ENCODE data around the gene PLAAT3.
"Not testable (repeated sequence)": the region's sequence is repeated elsewhere in the genome, so short reads cannot be mapped to it uniquely, and the experiment has no call there.

PLAAT3 gene

DNA sequence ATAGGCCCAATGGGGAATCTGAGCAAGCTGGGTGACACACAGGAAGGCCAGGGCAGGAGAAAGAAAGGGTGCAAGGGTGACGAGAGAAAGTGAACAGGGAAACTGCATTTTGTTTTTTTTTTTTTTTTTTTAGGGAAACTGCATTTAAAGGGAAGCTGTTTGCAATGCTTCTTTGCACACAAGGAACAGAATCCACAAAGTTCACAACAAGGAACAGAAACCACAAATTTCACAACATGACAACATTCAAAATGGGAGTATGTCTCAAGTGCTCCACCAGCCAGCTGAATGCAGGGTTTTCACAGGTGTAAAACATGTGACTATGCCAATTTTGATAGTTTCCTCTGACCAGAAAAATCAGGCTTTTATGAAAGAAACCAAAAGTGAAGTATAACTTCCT lies 6.8 kb upstream of the PLAAT3 start:
- H3K27me3 ChIP-seq (ENCODE audit: control insufficient read depth, insufficient read depth, low read length), result no peaks in the 10 kb centered on the region
- H3K4me1 ChIP-seq (ENCODE audit: control insufficient read depth, insufficient read depth, low read length), result peaks cover 6% of the 10 kb centered on the region
- no peaks in the 10 kb centered on the region for H3K36me3 ChIP-seq (ENCODE audit: control insufficient read depth, insufficient read depth, low read length)
- H3K9ac ChIP-seq (ENCODE audit: low read depth, low read length), result no peak overlapping the region
- no peak overlapping the region for H3K4me3 ChIP-seq (ENCODE audit: low read depth, low read length)
- H3K9me3 ChIP-seq (ENCODE audit: control insufficient read depth, insufficient read depth, low read length), result no peaks in the 10 kb centered on the region

DNA sequence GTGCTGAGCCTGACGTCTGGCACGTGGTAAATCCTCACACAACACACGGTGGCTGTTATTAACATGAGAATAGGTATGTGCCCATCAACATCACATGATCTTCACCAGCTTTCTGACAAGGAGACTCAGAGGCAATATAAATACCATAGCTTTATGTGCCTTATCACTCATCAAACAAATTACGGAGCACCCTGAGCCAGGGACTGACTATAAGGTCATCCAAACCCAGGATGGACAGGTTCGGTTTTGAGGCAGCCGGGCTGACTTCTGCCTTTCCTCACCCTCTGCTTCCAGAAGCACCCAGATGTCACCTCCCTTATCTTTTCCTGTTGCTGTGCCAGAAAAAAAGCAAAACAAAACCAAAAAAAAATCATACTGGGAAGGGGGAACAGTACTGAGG lies 5.7 kb upstream of the PLAAT3 start:
- Histone ChIP-seq H3K27me3 (ENCODE audit: control insufficient read depth, insufficient read depth, low read length) (no peaks in the 10 kb centered on the region), H3K9ac (ENCODE audit: low read depth, low read length) (no peak overlapping the region), H3K4me1 (ENCODE audit: control insufficient read depth, insufficient read depth, low read length) (peaks cover 6% of the 10 kb centered on the region)

DNA sequence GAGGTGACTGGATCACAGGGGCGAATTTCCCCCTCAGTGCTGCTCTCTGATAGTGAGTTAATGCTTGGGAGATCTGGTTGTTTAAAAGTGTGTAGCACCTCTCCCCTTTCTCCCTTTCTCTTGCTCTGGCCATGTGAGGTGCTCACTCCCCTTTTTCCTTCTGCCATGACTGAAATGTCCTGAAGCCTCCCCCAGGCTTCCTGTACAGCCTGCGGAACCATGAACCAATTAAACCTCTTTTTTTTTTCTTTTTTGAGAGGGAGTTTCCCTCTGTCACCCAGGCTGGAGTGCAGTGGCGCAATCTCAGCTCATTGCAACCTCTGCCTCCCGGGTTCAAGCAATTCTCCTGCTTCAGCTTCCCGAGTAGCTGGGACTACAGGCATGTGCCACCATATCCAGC lies 3.5 kb upstream of the PLAAT3 start:
- not testable (repeated sequence) for H3K27me3 ChIP-seq (ENCODE audit: control insufficient read depth, insufficient read depth, low read length); H3K9ac ChIP-seq (ENCODE audit: low read depth, low read length); H3K4me1 ChIP-seq (ENCODE audit: control insufficient read depth, insufficient read depth, low read length); H3K36me3 ChIP-seq (ENCODE audit: control insufficient read depth, insufficient read depth, low read length); H3K4me3 ChIP-seq (ENCODE audit: low read depth, low read length); H3K9me3 ChIP-seq (ENCODE audit: control insufficient read depth, insufficient read depth, low read length)

More for the DNA sequence above, 5.7 kb upstream of the PLAAT3 start:
- no peak overlapping the region for H3K4me3 ChIP-seq (ENCODE audit: low read depth, low read length)
- H3K36me3 ChIP-seq (ENCODE audit: control insufficient read depth, insufficient read depth, low read length), result no peaks in the 10 kb centered on the region
- H3K9me3 ChIP-seq (ENCODE audit: control insufficient read depth, insufficient read depth, low read length), result no peaks in the 10 kb centered on the region

DNA sequence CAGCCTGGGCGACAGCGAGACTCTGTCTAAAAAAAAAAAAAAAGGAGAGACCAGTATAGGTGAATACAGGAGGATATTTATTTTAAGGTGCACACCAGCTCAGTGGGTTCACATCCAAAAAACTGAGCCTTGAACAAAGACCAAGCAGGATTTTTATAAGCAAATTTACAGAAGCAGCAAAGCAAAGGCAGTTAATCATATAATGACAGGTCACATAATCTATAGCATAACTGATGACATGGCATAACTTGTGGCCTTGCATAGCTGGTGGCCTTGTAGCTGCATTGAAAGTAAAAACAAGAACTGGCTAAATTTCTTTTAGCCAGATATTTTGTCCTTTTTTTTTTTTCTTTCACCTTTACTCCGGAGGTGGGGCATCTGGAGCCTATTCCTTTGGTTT lies 2.7 kb upstream of the PLAAT3 start:
- Histone ChIP-seq H3K9ac (ENCODE audit: low read depth, low read length) (no peak overlapping the region), H3K9me3 (ENCODE audit: control insufficient read depth, insufficient read depth, low read length) (no peaks in the 10 kb centered on the region)

DNA sequence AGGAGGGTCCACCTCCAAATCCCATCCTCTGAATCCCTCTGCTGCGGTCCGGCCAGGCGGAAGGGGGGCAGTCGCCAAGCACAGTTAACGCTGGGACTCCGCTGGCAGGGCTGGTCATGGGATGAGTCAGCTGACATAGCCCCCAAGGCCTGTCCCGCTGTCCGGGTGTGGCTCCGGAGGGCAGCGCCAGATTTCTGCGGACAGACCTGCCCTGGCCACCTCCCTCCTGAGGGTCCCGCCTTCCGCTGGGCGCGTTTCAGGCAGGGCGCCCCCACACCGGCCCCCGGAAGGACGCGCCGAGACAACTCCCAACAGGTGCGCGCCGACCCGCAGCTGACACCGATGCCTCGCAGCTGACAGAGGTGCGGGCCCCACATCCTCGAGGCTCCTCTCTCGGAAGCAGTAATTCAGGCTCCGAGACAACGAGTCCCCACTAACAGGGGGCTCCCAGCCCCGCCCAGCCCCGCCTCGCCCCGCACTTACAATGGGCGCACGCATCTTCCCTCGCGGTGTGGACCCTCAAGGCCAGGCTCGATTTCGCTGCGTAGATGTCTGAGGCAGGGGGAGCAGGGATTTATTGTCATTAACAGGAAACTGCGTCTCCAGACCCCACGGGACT lies 607 bp downstream of the PLAAT3 start:
- Histone ChIP-seq H3K4me1 (ENCODE audit: control insufficient read depth, insufficient read depth, low read length) (peaks cover 28% of the 10 kb centered on the region), H3K36me3 (ENCODE audit: control insufficient read depth, insufficient read depth, low read length) (no peaks in the 10 kb centered on the region), H3K9me3 (ENCODE audit: control insufficient read depth, insufficient read depth, low read length) (no peaks in the 10 kb centered on the region), H3K9ac (ENCODE audit: low read depth, low read length) (peak overlapping the region; percentile 65), H3K4me3 (ENCODE audit: low read depth, low read length) (peak overlapping the region; percentile 78), H3K27me3 (ENCODE audit: control insufficient read depth, insufficient read depth, low read length) (no peaks in the 10 kb centered on the region)

More for the DNA sequence above, 2.7 kb upstream of the PLAAT3 start:
- Histone ChIP-seq H3K36me3 (ENCODE audit: control insufficient read depth, insufficient read depth, low read length) (no peaks in the 10 kb centered on the region), H3K27me3 (ENCODE audit: control insufficient read depth, insufficient read depth, low read length) (no peaks in the 10 kb centered on the region), H3K4me1 (ENCODE audit: control insufficient read depth, insufficient read depth, low read length) (peaks cover 2% of the 10 kb centered on the region), H3K4me3 (ENCODE audit: low read depth, low read length) (no peak overlapping the region)

DNA sequence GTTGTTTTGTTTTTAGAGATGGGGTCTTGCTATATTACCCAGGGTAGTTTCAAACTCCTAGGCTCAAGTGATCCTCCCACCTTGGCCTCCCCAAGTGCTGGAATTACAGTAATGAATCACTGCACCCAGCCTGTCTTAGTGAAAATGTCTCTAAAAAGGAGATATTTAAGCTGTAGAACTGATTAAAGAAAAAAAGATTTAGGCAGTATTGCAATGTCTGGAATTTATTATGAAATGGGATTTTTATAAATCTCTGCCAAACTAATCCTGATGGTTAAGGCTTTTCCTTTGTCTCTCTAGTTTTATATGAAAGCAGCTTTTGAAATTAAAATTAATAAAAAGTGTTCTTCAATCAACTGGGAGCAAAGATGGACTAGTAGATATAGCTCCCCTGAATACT lies 2.1 kb downstream of the PLAAT3 start:
- no peak overlapping the region for H3K9ac ChIP-seq (ENCODE audit: low read depth, low read length)
- peak overlapping the region; percentile 53 for H3K4me3 ChIP-seq (ENCODE audit: low read depth, low read length)
- H3K27me3 ChIP-seq (ENCODE audit: control insufficient read depth, insufficient read depth, low read length), result no peaks in the 10 kb centered on the region
- peaks cover 31% of the 10 kb centered on the region for H3K4me1 ChIP-seq (ENCODE audit: control insufficient read depth, insufficient read depth, low read length)
- H3K9me3 ChIP-seq (ENCODE audit: control insufficient read depth, insufficient read depth, low read length), result no peaks in the 10 kb centered on the region
- no peaks in the 10 kb centered on the region for H3K36me3 ChIP-seq (ENCODE audit: control insufficient read depth, insufficient read depth, low read length)

DNA sequence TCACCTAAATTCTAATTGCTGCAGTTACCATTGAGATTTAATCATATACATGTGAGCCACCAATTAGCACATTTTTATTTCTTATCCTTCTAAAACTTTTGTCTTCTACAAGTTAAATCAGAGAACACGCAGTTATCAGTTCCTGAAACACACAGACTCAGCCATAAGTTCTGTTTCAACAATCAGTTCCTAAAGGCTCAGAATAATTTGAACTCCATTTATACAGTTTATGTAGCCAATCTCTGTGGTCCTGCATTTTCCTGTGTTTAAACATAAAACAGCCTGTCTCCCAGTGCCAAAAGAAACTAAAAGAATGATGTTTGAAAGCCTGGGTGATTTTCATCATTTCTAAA lies 2.9 kb downstream of the PLAAT3 start:
- Histone ChIP-seq H3K4me3 (ENCODE audit: low read depth, low read length) (peak overlapping the region; percentile 14), H3K27me3 (ENCODE audit: control insufficient read depth, insufficient read depth, low read length) (no peaks in the 10 kb centered on the region), H3K36me3 (ENCODE audit: control insufficient read depth, insufficient read depth, low read length) (peaks cover 5% of the 10 kb centered on the region)

DNA sequence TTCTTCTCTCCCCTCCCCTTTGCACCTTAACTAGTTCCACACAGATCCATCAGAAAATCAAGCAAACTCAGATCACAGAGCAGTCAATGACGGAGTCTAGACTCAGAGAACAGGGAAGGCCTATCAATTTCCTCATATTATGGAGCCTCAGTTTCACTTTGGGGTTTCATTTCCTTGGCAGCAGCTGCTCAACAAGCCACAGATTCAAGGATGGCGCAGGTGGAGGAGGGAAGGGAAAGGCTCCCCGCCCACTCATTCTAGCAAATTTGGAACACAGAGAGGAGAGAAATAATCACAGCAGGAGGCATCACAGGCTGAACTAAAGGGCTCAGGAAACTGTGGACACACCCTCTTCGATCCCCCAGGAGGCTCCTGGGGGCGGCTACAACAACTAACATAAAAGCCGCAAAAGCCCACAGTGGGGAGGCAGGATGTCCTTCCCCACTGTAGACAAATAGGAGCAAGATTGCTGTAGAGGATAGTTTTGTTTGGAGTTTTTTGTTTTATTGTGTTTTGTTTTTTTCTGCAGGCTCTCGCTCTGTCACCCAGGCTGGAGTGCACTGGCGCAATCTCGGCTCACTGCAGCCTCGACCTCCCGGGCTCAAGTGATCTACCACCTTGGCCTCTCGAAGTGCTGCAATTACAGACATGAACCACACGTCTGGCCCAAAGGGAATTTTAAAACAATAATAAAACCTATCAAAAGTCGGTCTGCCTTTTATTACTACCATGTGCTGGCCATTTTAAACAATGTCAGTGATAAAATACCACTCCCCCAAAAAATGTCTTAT lies 3.4 kb downstream of the PLAAT3 start:
- H3K4me1 ChIP-seq (ENCODE audit: control insufficient read depth, insufficient read depth, low read length), result peaks cover 35% of the 10 kb centered on the region
- H3K9ac ChIP-seq (ENCODE audit: low read depth, low read length), result no peak overlapping the region
- H3K36me3 ChIP-seq (ENCODE audit: control insufficient read depth, insufficient read depth, low read length), result peaks cover 5% of the 10 kb centered on the region
- no peaks in the 10 kb centered on the region for H3K9me3 ChIP-seq (ENCODE audit: control insufficient read depth, insufficient read depth, low read length)
- no peaks in the 10 kb centered on the region for H3K27me3 ChIP-seq (ENCODE audit: control insufficient read depth, insufficient read depth, low read length)
- H3K4me3 ChIP-seq (ENCODE audit: low read depth, low read length), result peak overlapping the region; percentile 22

More for the DNA sequence above, 2.9 kb downstream of the PLAAT3 start:
- Histone ChIP-seq H3K4me1 (ENCODE audit: control insufficient read depth, insufficient read depth, low read length) (peaks cover 35% of the 10 kb centered on the region), H3K9me3 (ENCODE audit: control insufficient read depth, insufficient read depth, low read length) (no peaks in the 10 kb centered on the region), H3K9ac (ENCODE audit: low read depth, low read length) (no peak overlapping the region)

DNA sequence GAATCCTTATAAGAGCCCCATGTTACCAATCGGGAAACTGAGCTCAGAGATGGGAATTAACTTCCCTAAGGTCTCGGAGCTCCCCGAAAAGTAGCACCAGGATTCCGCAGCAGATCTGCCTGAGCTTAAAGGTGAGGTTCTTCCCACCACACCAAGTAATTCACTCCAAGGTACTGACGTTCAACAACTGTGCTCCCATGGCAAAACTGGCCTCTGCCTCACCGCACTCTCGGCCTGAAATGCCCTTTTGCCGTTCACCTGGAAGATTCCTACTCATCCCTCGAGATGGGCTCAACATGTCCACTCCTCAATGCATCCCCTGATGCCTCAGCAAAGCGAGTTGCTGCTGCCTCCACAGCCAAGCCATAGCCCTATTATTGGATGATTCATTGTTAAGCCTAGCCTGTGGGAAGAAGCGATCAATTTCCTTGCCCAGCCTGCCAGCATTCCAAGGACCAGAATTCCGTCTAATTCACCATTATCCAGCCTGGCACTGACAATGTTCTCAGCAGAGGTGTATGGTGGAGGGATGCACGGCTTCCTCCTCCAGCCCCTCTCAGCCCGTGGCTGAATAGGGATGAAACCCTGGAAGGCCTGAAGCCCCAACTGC lies 4.2 kb downstream of the PLAAT3 start:
- Histone ChIP-seq H3K4me1 (ENCODE audit: control insufficient read depth, insufficient read depth, low read length) (peaks cover 35% of the 10 kb centered on the region), H3K27me3 (ENCODE audit: control insufficient read depth, insufficient read depth, low read length) (no peaks in the 10 kb centered on the region), H3K36me3 (ENCODE audit: control insufficient read depth, insufficient read depth, low read length) (peaks cover 5% of the 10 kb centered on the region), H3K9ac (ENCODE audit: low read depth, low read length) (no peak overlapping the region), H3K9me3 (ENCODE audit: control insufficient read depth, insufficient read depth, low read length) (no peaks in the 10 kb centered on the region), H3K4me3 (ENCODE audit: low read depth, low read length) (peak overlapping the region; percentile 22)

DNA sequence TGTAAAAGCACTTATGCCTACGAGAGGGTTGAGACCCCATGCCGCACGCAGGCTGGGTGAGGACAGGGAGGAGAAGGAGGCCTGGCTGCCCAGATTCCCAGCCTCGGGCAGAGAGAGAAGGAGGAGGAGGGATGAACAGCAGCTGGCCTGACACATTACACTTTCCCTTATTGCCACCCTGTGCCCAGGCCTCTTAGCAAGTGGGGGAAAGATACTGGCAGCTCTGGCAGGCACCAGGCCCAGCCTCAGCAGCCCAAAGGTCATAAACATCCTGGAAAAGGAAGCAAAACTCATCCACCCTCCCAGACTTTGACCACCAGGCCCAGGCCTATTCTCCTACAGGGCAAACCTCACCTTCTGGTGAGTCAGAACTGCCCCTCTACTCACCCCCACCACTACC lies 4.7 kb downstream of the PLAAT3 start:
- peak overlapping the region; percentile 37 for H3K9ac ChIP-seq (ENCODE audit: low read depth, low read length)
- H3K4me1 ChIP-seq (ENCODE audit: control insufficient read depth, insufficient read depth, low read length), result peaks cover 35% of the 10 kb centered on the region
- no peaks in the 10 kb centered on the region for H3K9me3 ChIP-seq (ENCODE audit: control insufficient read depth, insufficient read depth, low read length)
- no peaks in the 10 kb centered on the region for H3K27me3 ChIP-seq (ENCODE audit: control insufficient read depth, insufficient read depth, low read length)
- no peak overlapping the region for H3K4me3 ChIP-seq (ENCODE audit: low read depth, low read length)
- H3K36me3 ChIP-seq (ENCODE audit: control insufficient read depth, insufficient read depth, low read length), result peaks cover 5% of the 10 kb centered on the region

DNA sequence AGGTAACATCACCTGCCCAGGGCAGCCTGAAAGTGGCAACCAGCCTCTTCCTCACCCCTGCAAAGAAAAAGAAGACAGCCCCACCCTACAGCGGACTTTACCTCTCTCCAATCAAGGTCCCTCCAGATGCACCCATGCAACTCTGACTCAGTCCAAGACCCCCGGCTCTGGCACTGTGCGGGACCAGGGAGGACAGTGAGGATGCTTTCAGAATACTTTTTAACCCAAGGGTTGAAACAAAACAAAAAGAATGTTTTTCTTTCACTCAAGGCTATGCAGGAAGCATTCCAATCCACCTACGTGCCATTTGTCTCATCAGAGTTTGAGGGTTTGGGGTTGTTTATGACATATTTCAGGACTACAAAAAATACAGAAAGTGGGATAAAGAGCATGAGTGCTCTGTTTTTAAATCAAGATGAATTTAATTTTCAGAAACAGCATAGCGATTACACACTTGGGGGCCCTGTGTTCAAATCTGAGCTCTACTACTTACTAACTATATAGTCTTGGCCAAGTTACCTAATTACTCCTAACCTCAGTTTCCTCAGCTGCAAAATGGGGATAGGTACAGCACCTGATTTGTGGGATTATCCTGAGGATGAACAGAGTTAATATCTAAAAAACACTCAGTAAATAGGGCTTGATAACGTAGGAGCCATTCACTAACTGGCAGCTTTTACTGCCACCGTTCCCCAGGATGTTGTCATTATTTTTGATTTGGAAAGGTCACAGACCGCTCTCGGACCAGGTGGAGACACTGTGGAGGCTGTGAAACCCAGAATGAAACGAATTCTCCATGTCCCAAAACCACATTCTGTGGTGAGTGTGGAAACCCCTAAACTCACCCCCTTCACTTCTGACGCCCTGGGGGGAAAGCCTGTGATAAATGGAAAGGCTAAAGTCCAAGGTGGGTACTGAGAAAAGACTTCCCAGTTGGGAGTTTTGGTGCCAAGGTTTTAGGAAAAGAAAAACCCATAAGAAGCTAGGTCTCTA lies 5.6 kb downstream of the PLAAT3 start:
- H3K4me3 ChIP-seq (ENCODE audit: low read depth, low read length), result no peak overlapping the region
- H3K4me1 ChIP-seq (ENCODE audit: control insufficient read depth, insufficient read depth, low read length), result peaks cover 35% of the 10 kb centered on the region
- H3K36me3 ChIP-seq (ENCODE audit: control insufficient read depth, insufficient read depth, low read length), result peaks cover 5% of the 10 kb centered on the region
- H3K9ac ChIP-seq (ENCODE audit: low read depth, low read length), result peak overlapping the region; percentile 47
- H3K27me3 ChIP-seq (ENCODE audit: control insufficient read depth, insufficient read depth, low read length), result no peaks in the 10 kb centered on the region
- no peaks in the 10 kb centered on the region for H3K9me3 ChIP-seq (ENCODE audit: control insufficient read depth, insufficient read depth, low read length)
